Activated naive CD4-positive, alpha-beta T cell treated with anti-CD3 and anti-CD28 coated beads, Interleukin-2, amount 10 ng/mL, durations not matched to agents 7 days and 5 days (primary cell): ENCODE results near the gene CTTNBP2NL.

Source experiments
- CTCF ChIA-PET: fragments of 350-600 bp; sonication (Branson Sonifier 250); formaldehyde crosslinking; loops from one replicate; lab custom pipeline; 2021; ENCODE audit warnings: antibody characterized with exemption; lab: Charles Lee
- DNase-seq: peaks from one replicate; pipeline ENCODE4 v3.0.0-alpha.2; 2020
- H3K27ac Mint-ChIP-seq: one replicate; pipeline ENCODE4 v1.8.0; 2021; ENCODE audit warnings: mild to moderate bottlenecking, moderate library complexity, mixed read lengths
- H3K27me3 Mint-ChIP-seq: one replicate; pipeline ENCODE4 v1.8.0; 2021; ENCODE audit warnings: mild to moderate bottlenecking, mixed read lengths
- H3K36me3 Mint-ChIP-seq: one replicate; pipeline ENCODE4 v1.8.0; 2021; ENCODE audit warnings: mixed read lengths
- H3K4me1 Mint-ChIP-seq: one replicate; pipeline ENCODE4 v1.8.0; 2021; ENCODE audit warnings: mixed read lengths
- H3K4me3 Mint-ChIP-seq: one replicate; pipeline ENCODE4 v1.8.0; 2021; ENCODE audit warnings: mild to moderate bottlenecking, moderate library complexity, mixed read lengths
- H3K9me3 Mint-ChIP-seq: one replicate; pipeline ENCODE4 v1.8.0; 2021; ENCODE audit warnings: mixed read lengths

Gene CTTNBP2NL, protein sequence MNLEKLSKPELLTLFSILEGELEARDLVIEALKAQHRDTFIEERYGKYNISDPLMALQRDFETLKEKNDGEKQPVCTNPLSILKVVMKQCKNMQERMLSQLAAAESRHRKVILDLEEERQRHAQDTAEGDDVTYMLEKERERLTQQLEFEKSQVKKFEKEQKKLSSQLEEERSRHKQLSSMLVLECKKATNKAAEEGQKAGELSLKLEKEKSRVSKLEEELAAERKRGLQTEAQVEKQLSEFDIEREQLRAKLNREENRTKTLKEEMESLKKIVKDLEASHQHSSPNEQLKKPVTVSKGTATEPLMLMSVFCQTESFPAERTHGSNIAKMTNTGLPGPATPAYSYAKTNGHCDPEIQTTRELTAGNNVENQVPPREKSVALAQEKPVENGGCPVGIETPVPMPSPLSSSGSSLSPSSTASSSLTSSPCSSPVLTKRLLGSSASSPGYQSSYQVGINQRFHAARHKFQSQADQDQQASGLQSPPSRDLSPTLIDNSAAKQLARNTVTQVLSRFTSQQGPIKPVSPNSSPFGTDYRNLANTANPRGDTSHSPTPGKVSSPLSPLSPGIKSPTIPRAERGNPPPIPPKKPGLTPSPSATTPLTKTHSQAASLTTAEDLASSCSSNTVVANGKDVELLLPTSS

DNA sequence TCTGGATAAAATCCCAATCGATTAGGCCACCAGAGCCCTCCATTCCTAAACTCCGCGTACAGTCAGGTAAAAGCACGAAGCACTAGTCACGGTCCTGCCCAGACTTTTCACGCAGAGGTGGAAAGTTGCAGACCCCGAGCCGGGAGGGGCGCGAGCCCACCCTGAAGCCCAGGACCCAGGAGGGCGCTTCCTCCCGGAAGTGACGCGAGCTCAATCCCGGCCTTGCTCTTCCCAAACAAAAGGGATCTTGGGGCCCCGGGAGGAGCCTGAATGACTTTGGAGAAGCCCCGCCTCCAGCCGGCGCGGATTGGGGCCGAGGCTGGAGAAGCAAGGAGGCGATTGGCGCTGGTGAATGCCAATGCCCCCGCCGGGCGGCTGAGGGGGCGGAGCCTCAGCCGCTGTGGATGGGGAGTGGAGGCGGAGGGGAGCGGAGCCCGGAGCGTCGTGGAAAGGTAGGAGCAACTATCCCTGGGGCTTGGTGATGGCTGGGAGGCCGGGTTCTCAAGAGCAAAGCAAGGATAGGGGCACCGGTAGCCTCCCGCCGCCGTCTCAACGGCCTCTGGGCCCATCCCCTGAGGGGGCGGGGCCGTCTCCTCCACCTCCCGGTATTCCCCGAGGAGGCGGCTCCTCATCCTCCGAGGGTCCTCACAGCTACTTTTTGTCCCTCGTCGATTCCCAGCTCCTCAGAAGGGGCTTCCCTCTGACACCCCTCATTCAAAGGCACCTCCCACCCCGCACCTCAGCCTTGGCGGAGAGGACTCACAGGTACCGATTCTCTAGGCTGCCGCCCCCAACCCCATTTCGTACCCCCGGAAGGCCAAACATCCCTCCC is at the start of gene CTTNBP2NL:
Gene CTTNBP2NL, plus strand, starts transcription at position 394 of the 832 bp plus-strand sequence. CDS start 19,952 bp downstream, outside the sequence.
- H3K36me3 Mint-ChIP-seq, result no peaks in the 10 kb centered on the region
- peak within 1 kb of the TSS; percentile 88 for H3K4me3 Mint-ChIP-seq
- CTCF ChIA-PET, result interaction anchor here (0.8 to 1.8 kb wide), 2 partner anchors 70 to 311 kb away, joined by 4 to 10 read pairs; partner anchors contain the start of gene RHOC
- no peak within 1 kb of the TSS for H3K27ac Mint-ChIP-seq
- H3K4me1 Mint-ChIP-seq, result peaks cover 20% of the 10 kb centered on the region
- peak; percentile 88 for DNase-seq
- peaks cover 38% of the 10 kb centered on the region for H3K27me3 Mint-ChIP-seq
- H3K9me3 Mint-ChIP-seq, result no peaks in the 10 kb centered on the region

DNA sequence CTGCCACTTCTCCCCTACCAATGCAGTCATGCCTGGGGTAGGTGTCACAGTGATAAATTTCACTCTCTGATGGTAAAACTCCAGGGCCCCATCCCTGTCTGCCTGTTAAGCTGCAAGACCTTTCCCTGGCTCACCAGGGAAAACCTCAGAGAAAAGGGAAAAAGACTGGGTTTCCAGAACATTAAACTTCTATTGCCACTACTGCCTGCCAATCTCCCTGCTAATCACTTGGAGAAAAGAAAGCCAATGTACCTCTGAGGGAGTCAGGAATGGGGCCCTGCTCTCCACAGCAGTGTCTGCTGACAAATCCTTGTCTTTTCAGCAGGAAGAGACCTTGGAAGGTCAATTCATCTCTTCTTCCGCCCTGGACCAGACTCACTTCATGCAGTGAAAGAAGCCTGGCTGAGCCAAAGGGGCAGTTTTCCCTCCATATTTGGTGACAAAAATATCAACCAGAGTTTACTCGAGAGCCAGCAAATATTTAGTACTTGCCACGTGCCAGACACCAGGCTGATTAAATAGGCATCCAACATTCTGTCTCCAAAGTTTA is 49.1 kb upstream of the CTTNBP2NL start:
- H3K27ac Mint-ChIP-seq, result no peak overlapping the region
- no peaks in the 10 kb centered on the region for H3K36me3 Mint-ChIP-seq
- peaks cover 2% of the 10 kb centered on the region for H3K9me3 Mint-ChIP-seq
- CTCF ChIA-PET, result interaction anchor here (0.6 kb wide), 1 partner anchor 92 kb away, joined by 3 read pairs; no protein-coding TSS in a partner anchor
- H3K27me3 Mint-ChIP-seq, result peaks cover 11% of the 10 kb centered on the region
- no peak overlapping the region for H3K4me3 Mint-ChIP-seq
- H3K4me1 Mint-ChIP-seq, result peaks cover 21% of the 10 kb centered on the region
- no peak for DNase-seq

DNA sequence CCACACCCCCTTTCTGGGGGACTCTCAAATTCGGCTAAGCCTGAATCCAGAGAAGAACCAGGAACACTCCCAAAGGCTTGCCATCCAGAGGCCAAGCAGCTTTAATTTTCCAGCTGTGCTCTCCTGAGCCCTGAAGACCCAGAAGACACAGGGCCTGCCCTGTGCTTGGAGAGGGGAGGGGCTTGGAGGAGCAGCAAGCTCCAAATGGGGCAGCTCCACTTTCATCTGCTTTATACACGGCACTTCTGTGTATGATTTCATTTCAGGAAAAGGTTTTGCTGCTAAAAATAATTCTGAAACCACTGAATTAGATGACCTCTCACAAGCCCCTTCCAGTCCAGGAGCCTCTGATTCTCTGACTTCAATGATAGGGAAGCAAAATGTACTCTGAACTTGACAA is 39.2 kb upstream of the CTTNBP2NL start:
- Mint-ChIP-seq H3K36me3 (no peaks in the 10 kb centered on the region), H3K27me3 (peaks cover 42% of the 10 kb centered on the region), H3K4me1 (no peaks in the 10 kb centered on the region), H3K9me3 (no peaks in the 10 kb centered on the region), H3K4me3 (no peak overlapping the region), H3K27ac (no peak overlapping the region)
- CTCF ChIA-PET, result interaction anchor here (0.6 to 5.8 kb wide), 4 partner anchors 12 to 906 kb away, joined by 3 to 61 read pairs (median 4); no protein-coding TSS in a partner anchor
- no peak for DNase-seq

DNA sequence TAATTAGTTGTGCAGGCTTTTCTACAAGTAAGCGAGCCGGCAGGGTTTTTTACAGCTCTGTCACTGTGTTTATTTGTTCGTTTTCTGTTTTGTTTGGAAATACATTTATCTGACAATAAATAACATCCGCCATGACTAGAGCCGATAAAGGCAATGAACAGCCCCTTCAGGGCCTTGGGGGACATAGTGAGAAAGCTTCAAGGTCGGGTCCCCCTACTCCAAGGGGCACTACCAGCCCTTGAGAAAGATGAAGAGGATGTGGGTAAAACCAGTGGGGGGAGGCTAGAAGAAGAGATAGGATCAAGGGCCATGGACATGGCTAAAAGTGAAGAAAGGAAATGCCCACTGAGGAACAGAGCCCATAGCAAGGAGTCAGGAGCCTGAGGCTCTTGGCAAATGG is 38.5 kb upstream of the CTTNBP2NL start:
- Mint-ChIP-seq H3K27me3 (peaks cover 39% of the 10 kb centered on the region), H3K4me3 (no peak overlapping the region), H3K27ac (no peak overlapping the region), H3K4me1 (no peaks in the 10 kb centered on the region), H3K36me3 (no peaks in the 10 kb centered on the region), H3K9me3 (no peaks in the 10 kb centered on the region)
- no peak for DNase-seq
- CTCF ChIA-PET, result interaction anchor here (0.6 to 5.8 kb wide), 5 partner anchors 12 to 907 kb away, joined by 3 to 61 read pairs (median 4); no protein-coding TSS in a partner anchor

DNA sequence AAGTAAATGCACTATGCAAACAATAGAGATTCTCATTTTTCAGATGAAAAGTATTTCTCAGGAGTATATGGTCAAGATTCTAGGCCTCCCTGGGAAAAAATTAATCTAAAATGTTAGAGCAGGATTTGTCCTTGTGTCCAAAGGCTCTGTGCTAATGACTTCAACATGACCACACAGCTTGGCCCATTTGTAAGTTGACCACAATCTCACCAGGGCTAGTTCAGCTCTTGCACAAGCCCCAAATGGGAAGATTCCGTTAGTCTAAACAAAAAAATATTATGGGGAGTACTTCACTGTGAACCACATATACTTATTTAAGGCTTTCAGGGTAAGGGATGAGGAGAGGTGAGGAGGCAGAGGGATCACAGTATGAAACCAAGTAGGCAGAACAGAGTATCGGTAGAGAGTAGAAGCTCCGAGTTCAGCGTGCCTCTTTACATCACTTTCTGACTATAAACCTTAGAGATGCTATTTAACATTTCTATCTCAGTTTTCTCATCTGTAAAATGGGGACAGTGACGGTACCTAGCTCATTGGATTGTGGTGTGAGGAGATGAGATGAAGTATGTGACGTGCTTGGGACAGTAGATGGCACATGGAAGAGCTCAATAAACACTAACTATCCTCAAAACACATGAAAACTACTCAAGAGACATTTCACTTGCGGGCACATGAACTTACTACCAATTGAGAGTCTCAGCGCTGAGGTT is 37.8 kb upstream of the CTTNBP2NL start:
- Mint-ChIP-seq H3K9me3 (no peaks in the 10 kb centered on the region), H3K4me3 (no peak overlapping the region), H3K4me1 (no peaks in the 10 kb centered on the region), H3K36me3 (no peaks in the 10 kb centered on the region), H3K27me3 (peaks cover 45% of the 10 kb centered on the region), H3K27ac (no peak overlapping the region)
- DNase-seq, result no peak
- CTCF ChIA-PET, result interaction anchor here (1.1 to 5.8 kb wide), 7 partner anchors 7 to 359 kb away, joined by 3 to 61 read pairs (median 4); no protein-coding TSS in a partner anchor

DNA sequence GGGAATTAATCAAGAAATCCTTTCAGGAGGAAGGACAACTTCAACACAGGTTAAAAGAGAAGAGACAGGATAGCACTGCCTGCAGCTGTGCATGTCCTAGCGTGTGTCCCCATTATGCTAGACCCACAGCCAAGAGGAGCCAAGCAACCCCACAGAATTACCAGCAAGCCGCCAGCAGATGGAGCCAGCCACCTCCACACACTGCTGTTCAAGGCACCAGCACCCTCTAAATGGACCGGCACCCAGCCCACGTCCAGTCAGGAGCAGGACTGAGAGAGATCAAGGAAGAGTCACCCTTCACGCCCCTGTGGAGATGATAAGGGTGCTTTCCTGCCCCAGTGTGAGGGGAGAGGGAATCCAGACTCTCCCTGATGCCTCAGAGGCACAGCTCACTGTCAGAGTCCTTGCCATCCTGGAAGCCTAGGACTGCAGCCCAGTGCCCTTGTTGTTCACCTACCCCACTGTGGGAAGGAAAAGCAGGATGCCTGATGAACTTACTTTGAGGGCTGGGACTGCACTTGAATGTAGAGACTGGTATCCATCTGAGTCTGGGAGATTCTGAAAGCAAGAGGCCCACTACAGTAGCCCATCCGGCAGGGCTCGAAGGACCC is 37.1 kb upstream of the CTTNBP2NL start:
- H3K27ac Mint-ChIP-seq, result no peak overlapping the region
- peaks cover 45% of the 10 kb centered on the region for H3K27me3 Mint-ChIP-seq
- H3K4me1 Mint-ChIP-seq, result no peaks in the 10 kb centered on the region
- DNase-seq, result peak; percentile 59
- CTCF ChIA-PET, result interaction anchor here (1.1 to 5.8 kb wide), 7 partner anchors 8 to 358 kb away, joined by 3 to 61 read pairs (median 4); no protein-coding TSS in a partner anchor
- H3K9me3 Mint-ChIP-seq, result no peaks in the 10 kb centered on the region
- no peak overlapping the region for H3K4me3 Mint-ChIP-seq
- no peaks in the 10 kb centered on the region for H3K36me3 Mint-ChIP-seq

DNA sequence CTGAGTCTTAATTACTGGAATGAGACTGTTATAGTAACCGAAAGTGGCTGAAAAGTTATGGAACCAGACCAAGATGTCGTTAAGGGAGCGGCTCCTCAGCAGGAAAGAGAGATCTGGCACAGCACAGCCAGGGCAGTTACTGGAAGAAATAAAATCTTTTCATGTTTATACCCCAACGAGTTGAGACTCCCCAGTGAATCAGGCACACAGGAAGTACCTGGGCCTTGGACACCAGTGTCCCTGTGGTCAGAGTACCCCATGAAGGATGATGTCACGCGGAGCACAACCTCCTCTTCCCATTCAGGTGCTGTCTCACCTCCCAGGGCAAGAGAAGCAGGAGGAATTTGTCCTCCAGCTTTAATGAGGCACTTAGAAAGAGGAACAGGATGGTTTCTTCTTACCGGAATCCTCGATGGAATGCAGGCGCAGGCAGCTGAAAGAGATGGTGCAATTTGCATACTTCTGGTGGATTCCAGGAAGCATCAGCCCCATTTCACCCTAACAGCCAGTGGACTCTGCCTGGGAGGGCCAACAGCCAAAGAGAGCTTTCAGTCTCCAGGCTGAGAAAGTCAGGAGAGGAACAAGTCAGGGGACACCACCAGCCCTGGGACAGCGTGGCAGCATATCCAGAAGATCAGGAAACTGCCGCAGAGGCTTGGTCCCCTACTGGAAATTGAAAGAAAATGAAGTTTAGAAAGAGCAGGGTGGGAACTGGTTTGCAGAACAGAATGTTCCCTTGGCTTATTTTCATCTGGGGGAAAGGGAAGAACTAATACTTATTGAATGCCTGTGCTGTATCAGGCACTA is 35.9 kb upstream of the CTTNBP2NL start:
- no peaks in the 10 kb centered on the region for H3K9me3 Mint-ChIP-seq
- H3K4me3 Mint-ChIP-seq, result no peak overlapping the region
- no peaks in the 10 kb centered on the region for H3K4me1 Mint-ChIP-seq
- no peak overlapping the region for H3K27ac Mint-ChIP-seq
- CTCF ChIA-PET, result interaction anchor here (1.6 to 5.8 kb wide), 4 partner anchors 9 to 254 kb away, joined by 3 to 61 read pairs (median 6); no protein-coding TSS in a partner anchor
- H3K27me3 Mint-ChIP-seq, result peaks cover 46% of the 10 kb centered on the region
- no peaks in the 10 kb centered on the region for H3K36me3 Mint-ChIP-seq
- DNase-seq, result no peak

DNA sequence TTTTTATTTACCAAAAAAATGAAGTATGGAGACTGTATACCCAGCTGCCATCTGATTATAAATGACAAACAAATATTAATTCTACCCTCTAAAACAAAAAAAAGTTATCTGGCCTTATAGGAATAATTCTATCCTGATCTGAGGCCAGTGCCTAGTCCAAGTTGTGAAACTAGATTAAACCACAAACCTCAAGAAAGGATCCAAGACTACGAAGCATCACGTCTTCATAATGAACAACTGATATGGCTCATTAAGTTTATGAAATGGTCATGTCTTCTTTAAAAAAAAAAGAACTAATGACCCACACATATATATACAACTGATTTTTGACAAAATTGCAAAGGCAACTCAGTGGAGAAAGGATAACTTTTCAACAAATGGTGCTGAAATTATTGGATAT is 32.4 kb upstream of the CTTNBP2NL start:
- Mint-ChIP-seq H3K27ac (no peak overlapping the region), H3K4me1 (no peaks in the 10 kb centered on the region), H3K4me3 (no peak overlapping the region), H3K36me3 (no peaks in the 10 kb centered on the region), H3K9me3 (no peaks in the 10 kb centered on the region), H3K27me3 (peaks cover 48% of the 10 kb centered on the region)
- CTCF ChIA-PET, result interaction anchor here (1.6 to 1.9 kb wide), 2 partner anchors 8 to 65 kb away, joined by 4 to 5 read pairs; no protein-coding TSS in a partner anchor
- no peak for DNase-seq

DNA sequence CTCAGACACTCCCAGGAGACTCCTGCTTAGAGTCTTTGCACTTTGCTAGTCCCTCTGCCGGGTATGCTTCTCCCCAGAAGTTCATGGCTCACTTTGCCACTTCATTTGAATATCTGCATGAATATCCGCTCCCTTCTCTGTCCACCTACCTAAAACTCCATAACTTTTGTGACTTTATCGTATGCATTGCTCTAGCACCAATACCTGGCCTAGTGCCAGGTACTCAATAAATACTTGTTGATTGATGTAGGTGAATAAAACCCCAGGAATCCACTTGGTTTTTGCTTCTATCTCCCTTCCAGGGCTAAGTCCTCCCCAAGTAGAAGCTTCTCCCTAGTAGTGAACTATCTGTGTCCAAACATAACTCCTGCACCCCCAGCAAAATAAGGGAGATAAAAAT is 27.8 kb upstream of the CTTNBP2NL start:
- H3K4me3 Mint-ChIP-seq, result no peak overlapping the region
- H3K4me1 Mint-ChIP-seq, result no peaks in the 10 kb centered on the region
- no peak overlapping the region for H3K27ac Mint-ChIP-seq
- no peak for DNase-seq
- peaks cover 43% of the 10 kb centered on the region for H3K27me3 Mint-ChIP-seq
- no peaks in the 10 kb centered on the region for H3K9me3 Mint-ChIP-seq
- CTCF ChIA-PET, result interaction anchor here (0.8 to 6.5 kb wide), 3 partner anchors 9 to 69 kb away, joined by 3 to 61 read pairs (median 13); no protein-coding TSS in a partner anchor
- no peaks in the 10 kb centered on the region for H3K36me3 Mint-ChIP-seq

DNA sequence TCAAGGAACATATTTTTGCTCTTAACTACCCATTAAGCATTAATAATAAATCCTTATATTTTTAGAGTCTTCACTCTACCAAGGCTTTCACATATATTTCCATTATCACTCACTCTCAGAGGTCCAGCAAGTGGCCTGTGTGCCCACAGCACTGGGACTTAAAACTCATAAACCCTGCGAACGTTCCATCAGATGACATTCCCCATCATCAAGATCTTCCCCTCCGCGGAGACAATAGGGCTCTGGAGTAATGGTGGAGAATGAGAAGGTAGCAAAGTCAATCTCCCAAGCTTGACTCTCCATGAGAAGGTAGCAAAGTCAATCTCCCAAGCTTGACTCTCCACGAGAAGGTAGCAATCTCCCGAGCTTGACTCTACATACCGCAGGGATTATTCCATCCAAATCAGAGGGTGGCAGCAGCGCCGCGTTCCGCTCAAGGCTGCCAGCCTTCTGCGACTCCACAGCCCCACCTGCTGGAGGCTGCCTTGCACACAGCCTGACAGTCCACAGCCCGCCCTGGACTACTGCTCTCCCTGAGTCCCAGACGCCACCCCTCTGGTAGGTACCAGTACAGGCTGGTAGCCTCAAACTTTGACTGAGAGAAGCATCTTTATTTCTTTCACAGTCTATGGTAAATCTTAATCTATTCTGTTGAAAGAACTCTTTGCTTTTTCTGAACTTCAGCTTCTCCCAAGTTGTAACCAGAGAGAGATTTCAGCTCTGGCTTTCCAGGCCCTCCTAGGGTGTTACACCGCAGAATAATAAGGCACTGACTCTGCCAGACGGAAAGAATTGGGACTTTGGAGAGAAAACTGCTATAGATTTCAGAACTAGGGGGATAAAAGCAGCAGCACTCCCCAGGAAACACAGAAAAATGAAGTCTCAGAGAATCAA is 26.4 kb upstream of the CTTNBP2NL start:
- H3K27ac Mint-ChIP-seq, result no peak overlapping the region
- H3K4me1 Mint-ChIP-seq, result no peaks in the 10 kb centered on the region
- H3K9me3 Mint-ChIP-seq, result no peaks in the 10 kb centered on the region
- DNase-seq, result peak; percentile 88
- CTCF ChIA-PET, result interaction anchor here (0.7 to 6.5 kb wide), 9 partner anchors 11 to 89 kb away, joined by 3 to 61 read pairs (median 5); no protein-coding TSS in a partner anchor
- no peak overlapping the region for H3K4me3 Mint-ChIP-seq
- no peaks in the 10 kb centered on the region for H3K36me3 Mint-ChIP-seq
- H3K27me3 Mint-ChIP-seq, result peaks cover 50% of the 10 kb centered on the region

DNA sequence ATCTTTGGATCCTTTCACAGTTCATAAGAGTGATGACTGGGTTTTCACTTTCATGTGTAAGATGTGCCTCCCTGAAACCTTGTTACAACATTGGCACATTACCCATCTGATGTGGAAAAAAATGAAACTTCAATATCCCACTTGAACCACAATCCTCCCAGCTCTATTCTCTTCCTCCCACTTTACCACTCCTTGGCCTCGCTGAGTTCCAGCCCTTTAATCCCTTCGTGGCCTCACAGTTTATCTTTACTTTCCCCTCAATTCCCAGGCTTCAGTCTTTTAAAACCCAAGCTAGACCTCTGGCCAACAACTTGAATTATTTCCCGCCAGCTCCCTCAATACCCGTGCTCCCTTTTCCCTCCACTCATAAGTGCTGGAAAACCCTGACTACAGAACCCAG is 25.0 kb upstream of the CTTNBP2NL start:
- CTCF ChIA-PET, result interaction anchor here (0.8 to 6.5 kb wide), 10 partner anchors 8 to 86 kb away, joined by 3 to 61 read pairs (median 4); no protein-coding TSS in a partner anchor
- DNase-seq, result no peak
- H3K9me3 Mint-ChIP-seq, result no peaks in the 10 kb centered on the region
- H3K27me3 Mint-ChIP-seq, result peaks cover 50% of the 10 kb centered on the region
- no peak overlapping the region for H3K27ac Mint-ChIP-seq
- H3K4me1 Mint-ChIP-seq, result no peaks in the 10 kb centered on the region
- no peaks in the 10 kb centered on the region for H3K36me3 Mint-ChIP-seq
- no peak overlapping the region for H3K4me3 Mint-ChIP-seq
